OCI-LY1 (cell line): ENCODE data around the gene ASIC5.
"Not testable (repeated sequence)": the region's sequence is repeated elsewhere in the genome, so short reads cannot be mapped to it uniquely, and the experiment has no call there.

Experiments
- H2AFZ ChIP-seq: fragments of 200-600 bp; sonication (generic), shearing (Covaris generic); 2 replicates; pipeline ENCODE4 v1.6.0; 2014; ENCODE audit warnings: antibody characterized with exemption, mild to moderate bottlenecking, low read length
- H3F3A ChIP-seq: fragments of 200-600 bp; sonication (generic), shearing (Covaris generic); 2 replicates; pipeline ENCODE4 v1.6.0; 2014; ENCODE audit warnings: mild to moderate bottlenecking, antibody characterized with exemption, low read length, moderate library complexity; ENCODE audit not compliant: insufficient read depth
- H3K27ac ChIP-seq: fragments of 200-600 bp; sonication (generic); 2 replicates; pipeline ENCODE4 v1.5.1; 2014; ENCODE audit warnings: low read length, mixed run types, mild to moderate bottlenecking, low read depth; ENCODE audit not compliant: poor library complexity, severe bottlenecking
- H3K27me3 ChIP-seq: fragments of 200-600 bp; sonication (generic); 2 replicates; pipeline ENCODE4 v1.6.0; 2014; ENCODE audit warnings: antibody characterized with exemption, mild to moderate bottlenecking, low read length, moderate library complexity; ENCODE audit not compliant: insufficient read depth
- H3K36me3 ChIP-seq: fragments of 200-600 bp; sonication (generic); 2 replicates; pipeline ENCODE4 v1.6.1; 2014; ENCODE audit warnings: mild to moderate bottlenecking, antibody characterized with exemption, low read length, moderate library complexity, mixed read lengths; ENCODE audit not compliant: insufficient read depth
- H3K4me1 ChIP-seq: fragments of 200-600 bp; sonication (generic); 2 replicates; pipeline ENCODE4 v1.5.1; 2014; ENCODE audit warnings: mild to moderate bottlenecking, low read length, moderate library complexity; ENCODE audit not compliant: insufficient read depth, severe bottlenecking
- H3K4me2 ChIP-seq: fragments of 200-600 bp; sonication (generic), shearing (Covaris generic); 2 replicates; pipeline ENCODE4 v1.6.1; 2014; ENCODE audit warnings: low read length
- H3K4me3 ChIP-seq: fragments of 200-600 bp; sonication (generic); 2 replicates; pipeline ENCODE4 v1.5.1; 2014; ENCODE audit warnings: low read length, low read depth, mild to moderate bottlenecking, mixed read lengths; ENCODE audit not compliant: poor library complexity, severe bottlenecking
- H3K79me2 ChIP-seq: fragments of 200-600 bp; shearing (Covaris generic); 2 replicates; pipeline ENCODE4 v1.6.1; 2016; ENCODE audit warnings: mixed run types, low read length, mixed read lengths; ENCODE audit not compliant: insufficient read depth
- H3K9ac ChIP-seq: fragments of 200-600 bp; sonication (generic), shearing (Covaris generic); 2 replicates; pipeline ENCODE4 v1.6.1; 2014; ENCODE audit warnings: mild to moderate bottlenecking, low read length, mixed read lengths
- H3K9me2 ChIP-seq: fragments of 200-600 bp; sonication (generic), shearing (Covaris generic); 2 replicates; pipeline ENCODE4 v1.6.1; 2014; ENCODE audit warnings: low read depth, mild to moderate bottlenecking, low read length, mixed read lengths
- H3K9me3 ChIP-seq: fragments of 200-600 bp; shearing (Covaris generic); 2 replicates; pipeline ENCODE4 v1.6.1; 2014; ENCODE audit warnings: low read length, mixed read lengths
- H4K20me1 ChIP-seq: fragments of 200-600 bp; sonication (generic), shearing (Covaris generic); 2 replicates; pipeline ENCODE4 v1.6.0; 2016; ENCODE audit warnings: mild to moderate bottlenecking, low read length; ENCODE audit not compliant: insufficient read depth
- CTCF ChIP-seq: fragments of 200-600 bp; sonication (generic), shearing (Covaris generic); IDR thresholded peaks from 2 replicates; pipeline ENCODE4 v1.5.1; 2017; ENCODE audit warnings: mild to moderate bottlenecking, antibody characterized with exemption, low read length, moderate library complexity, mixed read lengths
- EZH2 ChIP-seq: fragments of 200-600 bp; sonication (generic), shearing (Covaris generic); IDR thresholded peaks from 2 replicates; pipeline ENCODE4 v1.8.0; 2017; ENCODE audit warnings: borderline replicate concordance, mixed run types, mild to moderate bottlenecking, antibody characterized with exemption, low read length, moderate library complexity, mixed read lengths

ASIC5 gene

GRCh38 chr4:155901013-155901412 is 34.9 kb upstream of the ASIC5 start:
- H3K27ac ChIP-seq: no peak overlapping the region
- no peak overlapping the region for H3K4me2 ChIP-seq
- H3K9ac ChIP-seq: no peak overlapping the region
- H3F3A ChIP-seq: no peaks in the 10 kb centered on the region
- no peak for TF ChIP-seq EZH2
- TF ChIP-seq CTCF: no peak
- H4K20me1 ChIP-seq: no peaks in the 10 kb centered on the region
- no peaks in the 10 kb centered on the region for H3K4me1 ChIP-seq
- no peaks in the 10 kb centered on the region for H3K9me3 ChIP-seq
- H3K9me2 ChIP-seq: no peaks in the 10 kb centered on the region
- H3K79me2 ChIP-seq: no peaks in the 10 kb centered on the region
- H3K36me3 ChIP-seq: no peaks in the 10 kb centered on the region
- no peaks in the 10 kb centered on the region for H3K27me3 ChIP-seq
- H2AFZ ChIP-seq: no peak overlapping the region
- H3K4me3 ChIP-seq: no peak overlapping the region

GRCh38 chr4:155900381-155900780 is 34.3 kb upstream of the ASIC5 start:
- H2AFZ ChIP-seq: no peak overlapping the region
- no peaks in the 10 kb centered on the region for H3F3A ChIP-seq
- no peaks in the 10 kb centered on the region for H3K36me3 ChIP-seq
- no peaks in the 10 kb centered on the region for H3K79me2 ChIP-seq
- H3K9me2 ChIP-seq: no peaks in the 10 kb centered on the region
- no peak overlapping the region for H3K4me2 ChIP-seq
- no peaks in the 10 kb centered on the region for H3K9me3 ChIP-seq
- no peaks in the 10 kb centered on the region for H3K27me3 ChIP-seq
- H4K20me1 ChIP-seq: no peaks in the 10 kb centered on the region
- H3K9ac ChIP-seq: no peak overlapping the region
- TF ChIP-seq CTCF: no peak
- no peak for TF ChIP-seq EZH2
- no peaks in the 10 kb centered on the region for H3K4me1 ChIP-seq
- H3K27ac ChIP-seq: no peak overlapping the region
- H3K4me3 ChIP-seq: no peak overlapping the region

- no peak overlapping the region for H3K4me3 ChIP-seq
- no peaks in the 10 kb centered on the region for H3K36me3 ChIP-seq
- no peak overlapping the region for H3K4me2 ChIP-seq
- no peaks in the 10 kb centered on the region for H3K9me2 ChIP-seq
- H3K4me1 ChIP-seq: no peaks in the 10 kb centered on the region
- H3K9me3 ChIP-seq: no peaks in the 10 kb centered on the region
- no peak overlapping the region for H3K9ac ChIP-seq
- H3K27ac ChIP-seq: no peak overlapping the region
- no peak for TF ChIP-seq EZH2
- no peak for TF ChIP-seq CTCF
- no peaks in the 10 kb centered on the region for H3K27me3 ChIP-seq
- no peak overlapping the region for H2AFZ ChIP-seq
- H3F3A ChIP-seq: no peaks in the 10 kb centered on the region
- H4K20me1 ChIP-seq: no peaks in the 10 kb centered on the region
- H3K79me2 ChIP-seq: no peaks in the 10 kb centered on the region
These were observed 33.8 kb upstream of the ASIC5 start for GRCh38 chr4:155899891-155900290.

DNA sequence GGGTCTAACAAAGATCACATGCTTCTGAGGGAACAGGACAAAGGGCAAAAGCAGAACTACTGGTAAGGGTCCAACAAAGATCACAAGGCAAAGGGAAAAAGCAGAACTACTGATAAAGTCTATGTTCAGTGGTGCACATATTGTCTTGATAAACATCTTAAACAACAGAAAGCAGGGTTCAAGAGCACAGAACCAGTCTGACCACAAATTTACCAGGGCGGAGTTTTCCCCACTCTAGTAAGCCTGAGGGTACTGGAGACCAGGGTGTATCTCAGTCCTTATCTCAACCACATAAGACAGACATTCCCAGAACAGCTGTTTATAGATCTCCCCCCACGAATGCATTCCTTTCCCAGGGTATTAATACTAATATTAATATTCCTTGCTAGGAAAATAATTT is 32.3 kb upstream of the ASIC5 start:
- H4K20me1 ChIP-seq, H3K9me2 ChIP-seq, H2AFZ ChIP-seq, H3K9ac ChIP-seq, H3F3A ChIP-seq, H3K4me2 ChIP-seq, H3K4me1 ChIP-seq, H3K27me3 ChIP-seq, H3K4me3 ChIP-seq, H3K27ac ChIP-seq, H3K79me2 ChIP-seq, H3K36me3 ChIP-seq, H3K9me3 ChIP-seq: not testable (repeated sequence)
